ENCODE measurements around the gene RPL18A.

Gene RPL18A

GRCh38 chr19:17859533-17860330 is at the start of gene RPL18A:
Gene RPL18A, plus strand, starts transcription at chr19:17859910. Its CDS starts 47 bp downstream, at chr19:17859957.
- DNase-seq: peak; percentile 76 to 92

GRCh38 chr19:17811103-17811502 is 48.6 kb upstream of the RPL18A start:
- no peak for DNase-seq

GRCh38 chr19:17811681-17812080 is 48.0 kb upstream of the RPL18A start:
- DNase-seq: no peak

GRCh38 chr19:17812099-17812498 is 47.6 kb upstream of the RPL18A start:
- DNase-seq: no peak

- no peak for DNase-seq
Measured at GRCh38 chr19:17817668-17818363, 41.9 kb upstream of the RPL18A start.

GRCh38 chr19:17821190-17821589 is 38.5 kb upstream of the RPL18A start, which contains the start of gene INSL3:
Gene INSL3, minus strand, starts transcription at chr19:17821519. Its CDS starts 13 bp downstream, at chr19:17821506.
- DNase-seq: no peak

GRCh38 chr19:17824339-17824738 is 35.4 kb upstream of the RPL18A start:
- DNase-seq: no peak

GRCh38 chr19:17826508-17827056 is 33.1 kb upstream of the RPL18A start:
- no peak for DNase-seq

- peak in 1 of 2 experiments; percentile 2 for DNase-seq
Measured at GRCh38 chr19:17829855-17830566, 29.7 kb upstream of the RPL18A start.

- DNase-seq: peak; percentile 48 to 74
Measured at GRCh38 chr19:17830567-17831418, 28.9 kb upstream of the RPL18A start.

- DNase-seq: no peak
Measured at GRCh38 chr19:17831419-17831888, 28.3 kb upstream of the RPL18A start.

GRCh38 chr19:17832443-17833208 is 27.1 kb upstream of the RPL18A start:
- DNase-seq: no peak

- DNase-seq: no peak
Measured at GRCh38 chr19:17834350-17835181, 25.1 kb upstream of the RPL18A start.

GRCh38 chr19:17835182-17836006 is 24.3 kb upstream of the RPL18A start:
- DNase-seq: no peak

GRCh38 chr19:17836530-17836929 is 23.2 kb upstream of the RPL18A start:
- DNase-seq: no peak

- DNase-seq: no peak
Measured at GRCh38 chr19:17837972-17838371, 21.7 kb upstream of the RPL18A start.

GRCh38 chr19:17840019-17840418 is 19.7 kb upstream of the RPL18A start:
- no peak for DNase-seq

GRCh38 chr19:17841371-17841809 is 18.3 kb upstream of the RPL18A start:
- DNase-seq: no peak
